Breast epithelium (tissue), 4 donors: ENCODE measurements around the gene AKT3. TPM values are rescaled to one million over a fixed set of nuclear protein-coding genes. Genes with fewer than 3 reads are reported as not detected.

ENCODE experiments used
- DNase-seq, 2 donors: peaks; one replicate each; pipeline ENCODE4 v3.0.0-alpha.2; 2019; ENCODE audit warnings: low spot score in 2 of 2
- H3K27ac ChIP-seq, 2 donors: fragments of 200-600 bp; sonication (generic) in 1 of 2; one replicate each; pipeline ENCODE4 v1.5.1; 2016 to 2019; ENCODE audit warnings: mild to moderate bottlenecking in 1 of 2
- H3K27me3 ChIP-seq, 2 donors: fragments of 200-600 bp; sonication (generic) in 1 of 2; one replicate each; pipeline versions ENCODE4 v1.5.1 to v1.6.0; 2017 to 2019; ENCODE audit warnings: control low read depth in 1 of 2, mild to moderate bottlenecking in 1 of 2
- H3K36me3 ChIP-seq: fragments of 200-600 bp; one replicate; pipeline ENCODE4 v1.5.1; 2019
- H3K4me1 ChIP-seq, 2 donors: fragments of 200-600 bp; sonication (generic); one replicate each; pipeline ENCODE4 v1.5.1; 2016 to 2019; ENCODE audit warnings: control low read depth in 1 of 2
- H3K4me3 ChIP-seq, 3 donors: fragments of 200-600 bp; sonication (generic); 1 replicate in 2 of 3; 2 replicates in 1 of 3; pipeline ENCODE4 v1.5.1; 2016 to 2019; ENCODE audit warnings: mild to moderate bottlenecking in 3 of 3, moderate library complexity in 2 of 3
- H3K9me3 ChIP-seq, 2 donors: fragments of 200-600 bp; sonication (generic) in 1 of 2; one replicate each; pipeline ENCODE4 v1.5.1; 2016 to 2019; ENCODE audit warnings: control low read depth in 1 of 2
- CTCF ChIP-seq, 3 donors: fragments of 450-650 bp; IDR thresholded peaks; one replicate each; pipeline ENCODE4 v1.5.1; 2016 to 2017; ENCODE audit warnings: antibody characterized with exemption in 3 of 3, mild to moderate bottlenecking in 3 of 3, moderate library complexity in 3 of 3
- POLR2A ChIP-seq: fragments of 450-650 bp; IDR thresholded peaks from one replicate; pipeline ENCODE4 v1.6.1; 2016; ENCODE audit warnings: antibody characterized with exemption, mild to moderate bottlenecking, moderate library complexity
- POLR2AphosphoS5 ChIP-seq, 3 donors: sonication (generic); formaldehyde crosslinking; IDR thresholded peaks; one replicate each; pipeline ENCODE4 v1.6.1; 2017; ENCODE audit warnings: antibody characterized with exemption in 3 of 3
- intact Hi-C: fragments of 100-400 bp; cut with DNase I; formaldehyde crosslinking; loops from one replicate; pipeline ENCODE4 v1.15.1; 2023; ENCODE audit warnings: low total_unique reads
- total RNA-seq, 3 donors: library from RNA; depleted of rRNA; stranded (reverse); fragments of >200 nt; gene quantifications; one replicate each; pipeline ENCODE4 v1.1.0, GENCODE V29; 2016

Gene AKT3
- total RNA-seq, 3 donors from 2014 or later, result 49.6 to 58.7 (median 58.7) TPM

DNA sequence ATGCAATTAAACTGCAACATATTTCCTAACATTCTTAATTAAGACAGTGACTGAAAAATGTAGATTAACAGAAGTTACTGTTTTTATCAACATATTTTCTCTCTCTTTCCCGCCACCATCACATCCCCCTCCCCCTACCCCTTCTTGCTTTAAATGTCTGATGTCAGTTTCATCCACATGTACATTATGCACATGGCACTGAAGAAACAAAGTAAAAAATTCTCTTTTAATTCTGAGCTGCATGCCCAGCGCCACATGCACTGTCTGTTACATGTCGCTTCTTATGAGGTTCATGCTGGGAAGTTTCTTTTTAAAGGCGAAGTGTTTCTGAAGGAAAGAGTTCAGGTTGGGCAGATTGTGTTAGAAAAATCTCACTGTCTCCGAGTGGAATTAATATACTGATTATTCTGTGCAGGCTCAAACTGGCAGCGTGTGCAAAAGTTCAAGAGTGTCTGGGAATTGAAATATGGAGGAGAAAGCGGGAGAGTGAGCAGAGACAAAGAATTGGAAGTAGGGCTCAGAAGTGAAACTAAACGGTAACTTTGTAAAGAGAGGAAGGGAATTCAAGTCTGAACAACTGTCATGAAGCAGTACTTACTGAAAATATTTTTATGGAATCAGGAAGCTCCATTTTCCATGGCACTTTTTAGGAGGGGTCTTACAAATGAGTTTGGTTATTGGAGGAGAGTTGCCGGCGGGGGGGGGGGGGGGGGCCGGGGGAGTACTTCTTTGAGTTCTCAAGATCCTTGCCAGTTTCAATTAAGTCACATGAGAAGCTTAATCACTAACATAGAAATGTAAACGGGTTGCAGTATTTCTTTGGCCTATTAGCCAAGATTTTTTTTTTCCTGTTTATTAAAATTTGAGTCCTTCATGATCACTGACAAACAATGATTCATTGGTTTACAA, 376.6 kb downstream of the AKT3 start:
- intact Hi-C loops, result no loop called here
- no peak for DNase-seq
- H3K4me1 ChIP-seq, result no peaks in the 10 kb centered on the region
- H3K36me3 ChIP-seq, result no peaks in the 10 kb centered on the region
- H3K27me3 ChIP-seq, result no peaks in the 10 kb centered on the region
- no peaks in the 10 kb centered on the region for H3K9me3 ChIP-seq
- TF ChIP-seq POLR2A (no peak), POLR2AphosphoS5 (IDR thresholded peaks at IDR 0.05) (no peak), CTCF (IDR thresholded peaks at IDR 0.05) (no peak)
- peak overlapping the region; percentile 38 to 60 (median 45) for H3K4me3 ChIP-seq
- peak overlapping the region in 1 of 2 donors; percentile 21 for H3K27ac ChIP-seq

GRCh38 chr1:243471754-243472745, 378.0 kb downstream of the AKT3 start:
- DNase-seq, result no peak
- no peak for TF ChIP-seq POLR2AphosphoS5 (IDR thresholded peaks at IDR 0.05)
- TF ChIP-seq POLR2A, result no peak
- no peak for TF ChIP-seq CTCF (IDR thresholded peaks at IDR 0.05)
- intact Hi-C loops, result no loop called here
- Histone ChIP-seq H3K27ac (no peak overlapping the region), H3K4me3 (no peak overlapping the region), H3K36me3 (no peaks in the 10 kb centered on the region), H3K9me3 (no peaks in the 10 kb centered on the region), H3K4me1 (no peaks in the 10 kb centered on the region), H3K27me3 (no peaks in the 10 kb centered on the region)

GRCh38 chr1:243471026-243471685, 378.9 kb downstream of the AKT3 start:
- intact Hi-C loops, result no loop called here

DNA sequence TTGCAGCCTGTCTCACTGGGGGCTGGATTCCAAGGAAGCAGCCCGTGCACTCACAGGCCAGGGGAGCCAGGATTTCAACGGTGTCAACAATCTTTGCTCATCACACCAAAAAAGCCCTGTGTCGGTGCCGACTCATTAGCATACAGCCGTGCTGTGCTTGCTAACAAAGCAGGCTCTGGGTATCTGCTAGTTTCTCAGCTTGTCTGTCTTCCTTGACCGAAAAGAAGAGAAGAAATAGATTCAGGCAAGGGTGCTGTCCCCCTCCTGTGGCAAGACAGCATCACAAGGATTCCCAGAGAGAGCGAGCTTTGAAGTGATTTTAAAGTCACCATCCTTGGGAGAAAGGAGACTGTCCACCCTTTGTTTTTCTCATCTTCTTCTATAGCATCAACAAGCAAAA, 379.5 kb downstream of the AKT3 start:
- no peaks in the 10 kb centered on the region for H3K4me1 ChIP-seq
- H3K36me3 ChIP-seq, result no peaks in the 10 kb centered on the region
- no peak overlapping the region for H3K27ac ChIP-seq
- no peaks in the 10 kb centered on the region for H3K27me3 ChIP-seq
- no peaks in the 10 kb centered on the region for H3K9me3 ChIP-seq
- TF ChIP-seq POLR2AphosphoS5 (IDR thresholded peaks at IDR 0.05) (no peak), POLR2A (no peak), CTCF (IDR thresholded peaks at IDR 0.05) (no peak)
- intact Hi-C loops, result no loop called here
- no peak overlapping the region for H3K4me3 ChIP-seq
- no peak for DNase-seq

More at GRCh38 chr1:243471026-243471685, 378.9 kb downstream of the AKT3 start:
- Histone ChIP-seq H3K36me3 (no peaks in the 10 kb centered on the region), H3K4me1 (no peaks in the 10 kb centered on the region), H3K27me3 (no peaks in the 10 kb centered on the region), H3K9me3 (no peaks in the 10 kb centered on the region), H3K4me3 (no peak overlapping the region), H3K27ac (no peak overlapping the region)
- no peak for DNase-seq
- TF ChIP-seq POLR2A, result no peak
- TF ChIP-seq CTCF (IDR thresholded peaks at IDR 0.05), result no peak
- no peak for TF ChIP-seq POLR2AphosphoS5 (IDR thresholded peaks at IDR 0.05)
